ENCODE data around the gene KCNMA1.

Gene KCNMA1

DNA sequence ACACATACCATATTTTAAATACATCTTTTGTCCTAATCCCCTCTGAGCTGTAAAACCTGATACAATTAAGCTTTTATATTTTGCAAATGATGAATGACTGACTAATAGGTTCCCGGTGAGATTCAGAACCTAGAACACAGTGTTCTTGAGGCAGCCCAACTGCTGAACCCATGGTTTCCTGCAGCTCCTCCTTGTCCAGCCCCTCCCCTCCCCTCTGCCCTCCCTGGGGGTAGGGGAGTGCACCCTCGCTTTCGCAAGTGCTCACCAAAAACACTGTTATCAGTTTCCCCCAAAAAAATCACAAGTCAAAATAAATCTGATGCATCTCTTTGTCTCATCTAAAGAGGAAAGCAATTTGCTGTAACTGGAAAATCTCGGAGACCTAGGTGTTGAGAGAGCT, 602.8 kb downstream of the KCNMA1 start:
- no peak for TF ChIP-seq GATA3 (IDR thresholded peaks at IDR 0.05; ENCODE audit: low read depth, low read length)
- TF ChIP-seq GATA2 (IDR thresholded peaks at IDR 0.05; ENCODE audit: low read depth, low read length), result no peak

DNA sequence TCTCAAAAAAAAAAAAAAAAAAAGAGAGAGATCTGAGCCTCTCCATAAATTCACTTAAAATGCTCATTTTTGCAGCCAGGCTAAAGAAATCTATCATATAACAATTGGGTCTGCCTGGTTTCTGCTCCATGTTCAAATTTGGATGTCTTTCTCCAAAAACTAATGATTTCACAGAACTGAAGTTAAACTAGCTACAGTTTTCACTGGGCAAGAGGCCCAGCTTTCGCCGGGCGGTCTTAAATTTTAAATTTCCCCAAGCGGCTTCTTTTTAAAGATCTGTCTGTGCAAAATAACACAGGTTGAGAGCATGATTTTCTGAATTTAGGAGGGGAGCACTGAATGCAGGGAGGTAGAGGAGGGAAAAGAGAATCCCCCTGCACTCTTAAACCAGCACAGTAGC, 603.4 kb downstream of the KCNMA1 start:
- TF ChIP-seq GATA3 (IDR thresholded peaks at IDR 0.05; ENCODE audit: low read depth, low read length), result no peak
- TF ChIP-seq GATA2 (IDR thresholded peaks at IDR 0.05; ENCODE audit: low read depth, low read length), result no peak

DNA sequence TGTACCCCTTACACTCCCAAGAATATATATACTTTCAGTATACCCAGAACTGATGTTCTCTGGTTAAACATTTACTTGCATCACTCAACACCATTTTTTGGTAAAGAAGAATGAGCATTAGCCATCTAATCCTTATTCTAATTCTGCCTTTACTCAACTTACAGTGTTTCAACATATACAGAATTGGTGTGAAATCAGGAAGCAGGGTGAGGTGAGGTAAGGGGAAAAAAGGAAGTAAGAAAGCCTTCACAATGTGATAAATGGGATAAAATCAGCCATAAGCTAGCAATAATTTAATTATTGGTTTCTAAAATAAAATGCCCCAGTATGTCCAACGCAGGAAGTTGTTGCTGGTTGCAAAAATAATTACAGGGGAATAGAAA, 605.4 kb downstream of the KCNMA1 start:
- no peak for TF ChIP-seq GATA3 (IDR thresholded peaks at IDR 0.05; ENCODE audit: low read depth, low read length)
- TF ChIP-seq GATA2 (IDR thresholded peaks at IDR 0.05; ENCODE audit: low read depth, low read length), result no peak

DNA sequence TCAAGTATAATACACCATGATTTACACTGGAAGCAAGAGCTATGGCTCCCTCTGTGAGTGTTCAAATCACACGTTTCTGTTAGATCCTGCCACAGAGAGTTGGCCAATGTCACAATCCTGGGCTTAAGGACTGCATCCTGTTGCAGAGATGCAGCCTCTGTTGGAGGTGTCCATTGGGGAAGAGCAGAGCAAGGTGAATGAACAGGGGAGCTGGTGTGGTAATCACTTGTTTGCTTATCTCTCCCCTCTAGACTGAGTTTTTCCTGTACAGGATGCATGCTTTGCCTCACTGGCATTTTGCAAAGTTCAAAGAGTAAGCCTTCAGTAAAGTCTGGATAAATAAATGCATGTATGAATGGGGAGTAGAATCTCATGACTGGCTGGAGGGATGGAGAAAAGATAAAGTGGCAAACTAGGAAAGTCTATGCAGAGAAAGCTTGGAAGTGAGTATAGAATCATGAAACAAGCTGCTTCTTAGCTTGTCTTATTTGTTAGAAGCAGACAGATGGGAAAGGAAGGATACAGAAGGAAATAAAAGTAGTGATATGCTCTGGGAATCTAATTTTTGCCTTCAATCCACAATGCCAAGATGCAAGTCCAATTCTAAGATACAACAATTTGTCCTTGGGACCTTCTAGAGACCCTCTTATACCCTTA, 605.9 kb downstream of the KCNMA1 start:
- TF ChIP-seq GATA2 (IDR thresholded peaks at IDR 0.05; ENCODE audit: low read depth, low read length) (no peak), GATA3 (IDR thresholded peaks at IDR 0.05; ENCODE audit: low read depth, low read length) (no peak)

DNA sequence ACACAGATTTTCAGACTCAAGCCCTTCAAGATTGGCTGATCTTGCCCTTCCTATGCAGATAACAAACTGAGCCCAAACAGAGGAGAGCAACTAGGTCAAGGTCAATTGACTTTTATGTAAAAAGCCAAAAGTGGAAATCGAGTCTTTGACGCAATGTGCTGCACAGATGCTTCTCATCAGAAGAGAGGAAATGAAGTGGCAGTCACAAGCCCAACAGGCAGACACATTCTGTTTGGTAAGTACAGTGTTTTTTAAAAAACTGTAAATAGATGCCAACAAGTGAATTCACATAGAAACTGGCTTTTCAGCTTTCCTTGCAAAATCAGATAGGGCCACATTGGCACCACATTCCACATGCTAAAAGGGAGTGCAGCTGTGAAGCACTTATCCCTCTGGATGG, 606.6 kb downstream of the KCNMA1 start:
- TF ChIP-seq GATA2 (IDR thresholded peaks at IDR 0.05; ENCODE audit: low read depth, low read length), result no peak
- TF ChIP-seq GATA3 (IDR thresholded peaks at IDR 0.05; ENCODE audit: low read depth, low read length), result no peak

DNA sequence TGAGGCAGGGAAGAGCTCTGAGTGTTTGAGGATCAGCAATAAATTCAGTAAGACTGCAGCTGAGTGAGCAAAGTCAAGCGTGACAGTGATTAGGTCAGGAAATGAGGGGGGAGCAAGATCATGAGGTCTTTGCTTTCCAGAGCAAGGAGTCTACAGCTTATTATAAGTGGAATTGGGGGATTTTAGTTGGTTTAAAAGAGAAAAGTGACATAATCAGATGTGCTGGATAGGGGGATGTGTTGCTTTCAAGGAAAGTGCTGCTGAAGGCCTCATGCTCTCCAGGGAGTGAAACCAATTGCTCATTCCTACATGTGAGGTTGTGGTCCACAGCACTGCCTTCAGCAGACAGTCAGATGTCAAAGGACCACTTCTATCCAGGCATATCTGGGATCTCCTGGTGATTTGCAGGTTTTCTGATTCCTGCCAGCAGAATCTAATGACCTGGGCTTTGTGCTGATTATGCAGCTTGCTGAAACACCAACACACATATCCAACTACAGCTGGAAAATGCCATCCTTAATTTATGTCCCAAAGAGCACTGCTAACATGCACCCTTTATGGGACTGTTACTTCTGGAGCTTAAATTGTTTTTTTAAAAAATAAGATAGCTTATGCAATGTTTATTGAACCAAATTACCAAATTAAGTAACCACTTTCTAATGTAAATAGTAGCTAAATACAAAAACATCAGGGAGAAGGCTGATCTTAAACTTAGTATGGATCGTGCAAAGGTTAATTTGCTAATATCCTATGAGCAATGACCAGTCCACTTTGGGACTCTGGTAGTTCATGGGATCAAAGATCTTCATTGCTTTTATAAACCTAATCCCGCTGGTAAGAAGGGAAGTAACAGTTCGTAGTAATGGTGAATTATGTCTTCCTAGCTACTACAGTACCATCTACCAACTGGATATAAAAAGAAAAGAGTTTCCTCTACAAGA, 607.6 kb downstream of the KCNMA1 start:
- TF ChIP-seq GATA3 (IDR thresholded peaks at IDR 0.05; ENCODE audit: low read depth, low read length), result no peak
- TF ChIP-seq GATA2 (IDR thresholded peaks at IDR 0.05; ENCODE audit: low read depth, low read length), result peak; percentile 22; the same call in 1 of the 2 replicates

DNA sequence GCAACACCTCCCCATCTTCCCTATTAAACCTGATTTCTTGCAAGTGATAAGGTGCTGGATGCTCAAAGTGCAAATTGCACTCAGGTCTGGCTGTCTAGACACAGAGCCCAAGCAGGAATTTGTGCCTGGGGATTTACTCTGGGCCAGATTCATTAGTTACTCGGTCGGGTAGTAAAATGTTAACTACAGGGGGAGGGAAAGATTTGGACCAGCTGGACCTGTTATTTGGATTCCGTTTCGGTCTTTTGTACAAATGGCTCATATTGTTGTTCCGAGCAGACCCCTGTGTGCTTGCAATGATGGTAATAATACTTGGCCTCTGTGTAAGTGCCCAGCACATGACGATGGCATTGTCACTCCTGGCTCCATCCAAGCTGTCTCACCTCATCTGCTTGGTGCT, 609.6 kb downstream of the KCNMA1 start:
- TF ChIP-seq GATA2 (IDR thresholded peaks at IDR 0.05; ENCODE audit: low read depth, low read length) (no peak), GATA3 (IDR thresholded peaks at IDR 0.05; ENCODE audit: low read depth, low read length) (no peak)

DNA sequence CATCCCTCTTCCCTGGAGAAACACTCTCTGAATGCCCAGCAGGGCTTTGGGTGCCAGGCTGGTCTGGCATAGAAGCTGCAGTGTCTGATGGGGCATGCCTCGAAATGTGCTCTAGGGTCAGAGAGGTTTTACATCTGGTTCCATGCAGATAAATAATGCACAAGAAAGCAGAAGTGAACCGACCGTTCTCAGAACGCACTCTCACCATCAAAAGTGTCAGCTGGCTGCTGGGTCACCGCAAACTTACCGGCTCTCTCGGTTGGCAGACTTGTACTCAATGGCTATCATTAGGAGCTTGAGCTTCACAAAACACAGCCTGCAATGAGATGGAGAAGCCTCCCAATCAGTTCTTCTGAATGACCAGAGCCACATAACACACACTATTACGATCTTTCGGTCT, 610.0 kb downstream of the KCNMA1 start:
- no peak for TF ChIP-seq GATA2 (IDR thresholded peaks at IDR 0.05; ENCODE audit: low read depth, low read length)
- TF ChIP-seq GATA3 (IDR thresholded peaks at IDR 0.05; ENCODE audit: low read depth, low read length), result no peak

DNA sequence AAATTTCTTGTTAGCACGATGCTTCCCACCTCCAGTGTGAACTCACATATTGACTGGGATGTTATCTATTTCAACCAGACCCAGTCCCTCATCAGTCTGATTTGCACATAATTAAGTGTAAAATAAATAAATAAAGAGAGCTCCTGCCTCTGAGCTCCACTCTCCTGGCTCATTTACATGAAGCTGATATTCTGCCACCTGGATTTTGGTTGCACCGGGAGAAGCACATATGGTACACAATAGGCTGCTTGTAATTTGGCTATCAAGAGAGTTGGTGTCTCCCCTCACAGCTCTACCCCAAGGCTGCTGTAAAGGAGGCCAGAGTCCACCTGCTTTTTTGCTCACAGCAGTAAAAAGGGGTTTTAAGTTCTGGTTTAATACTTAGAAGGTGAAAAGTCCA, 610.5 kb downstream of the KCNMA1 start:
- TF ChIP-seq GATA3 (IDR thresholded peaks at IDR 0.05; ENCODE audit: low read depth, low read length) (no peak), GATA2 (IDR thresholded peaks at IDR 0.05; ENCODE audit: low read depth, low read length) (no peak)

DNA sequence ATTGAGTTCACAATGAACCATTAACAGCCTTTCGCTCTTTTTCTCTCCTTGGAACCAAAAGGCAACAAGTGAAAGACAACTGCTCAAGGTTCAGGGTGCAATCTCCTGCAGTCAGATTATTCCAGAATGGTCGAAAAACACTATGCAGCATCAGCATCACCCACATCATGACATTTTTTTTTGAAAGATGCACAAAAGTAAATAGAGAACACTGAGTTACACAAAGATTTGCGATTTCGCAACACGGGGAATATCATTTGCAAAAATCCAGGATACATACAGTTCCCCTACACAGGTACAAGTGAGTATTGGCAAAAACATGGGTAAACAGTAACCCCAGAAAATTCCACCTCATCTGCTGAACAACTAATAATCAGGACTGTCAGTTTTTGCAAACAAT, 611.5 kb downstream of the KCNMA1 start:
- TF ChIP-seq GATA2 (IDR thresholded peaks at IDR 0.05; ENCODE audit: low read depth, low read length) (no peak), GATA3 (IDR thresholded peaks at IDR 0.05; ENCODE audit: low read depth, low read length) (no peak)

DNA sequence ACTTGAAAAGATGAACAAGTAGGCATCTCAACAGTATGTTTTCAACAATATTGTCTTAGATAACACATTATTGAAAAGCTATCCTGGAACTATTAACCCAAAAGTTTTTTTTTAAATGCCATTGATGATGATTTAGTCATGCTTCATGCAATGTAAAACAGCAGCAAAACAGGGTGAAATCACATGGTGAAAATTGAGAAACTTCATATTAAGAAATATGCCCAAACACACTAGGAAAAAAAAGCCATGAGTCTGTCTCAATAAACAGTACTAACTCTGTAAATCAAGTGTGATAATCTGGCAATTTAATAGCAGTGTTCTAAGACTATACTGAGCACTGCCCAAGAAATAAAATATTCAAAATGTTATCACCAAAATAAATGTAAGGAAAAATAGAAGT, 613.1 kb downstream of the KCNMA1 start:
- no peak for TF ChIP-seq GATA3 (IDR thresholded peaks at IDR 0.05; ENCODE audit: low read depth, low read length)
- no peak for TF ChIP-seq GATA2 (IDR thresholded peaks at IDR 0.05; ENCODE audit: low read depth, low read length)

DNA sequence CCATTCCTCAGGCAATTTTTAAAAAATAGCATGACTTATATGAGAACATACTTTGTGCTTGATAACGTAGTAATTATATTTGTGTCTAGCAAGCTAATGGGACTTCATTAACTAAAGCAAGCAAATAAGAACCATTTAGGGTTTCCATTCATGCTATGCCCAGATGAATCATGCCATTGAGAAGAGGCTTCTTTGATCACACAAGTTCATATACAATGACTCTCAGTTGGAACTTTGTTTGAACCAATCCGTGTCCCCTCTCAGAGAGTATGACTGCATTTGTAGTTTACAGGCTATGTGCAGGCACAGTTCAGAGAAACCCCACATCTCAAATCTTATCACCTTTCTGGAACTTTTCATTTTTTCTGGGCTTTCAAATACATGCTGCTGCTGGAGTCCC, 614.2 kb downstream of the KCNMA1 start:
- no peak for TF ChIP-seq GATA3 (IDR thresholded peaks at IDR 0.05; ENCODE audit: low read depth, low read length)
- TF ChIP-seq GATA2 (IDR thresholded peaks at IDR 0.05; ENCODE audit: low read depth, low read length), result no peak

DNA sequence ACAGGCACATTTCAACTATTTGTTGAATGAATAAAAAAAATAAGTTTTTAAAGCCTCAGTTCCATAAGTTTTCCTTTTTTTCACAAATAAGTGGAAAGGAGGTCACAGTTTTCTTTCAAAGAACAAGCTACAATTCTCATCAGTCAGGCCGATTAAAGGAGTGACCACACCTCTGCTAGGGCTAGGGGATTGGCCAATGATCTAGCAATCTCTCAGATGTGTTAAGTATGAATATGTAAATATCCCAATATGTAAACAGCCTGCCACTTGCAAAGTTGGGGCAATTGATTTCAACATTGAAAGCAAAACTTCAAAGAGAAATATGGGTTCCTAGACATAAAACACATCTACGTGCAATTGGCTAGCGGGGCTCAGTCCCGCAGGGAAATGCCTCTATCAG, 614.9 kb downstream of the KCNMA1 start:
- TF ChIP-seq GATA3 (IDR thresholded peaks at IDR 0.05; ENCODE audit: low read depth, low read length) (no peak), GATA2 (IDR thresholded peaks at IDR 0.05; ENCODE audit: low read depth, low read length) (no peak)

DNA sequence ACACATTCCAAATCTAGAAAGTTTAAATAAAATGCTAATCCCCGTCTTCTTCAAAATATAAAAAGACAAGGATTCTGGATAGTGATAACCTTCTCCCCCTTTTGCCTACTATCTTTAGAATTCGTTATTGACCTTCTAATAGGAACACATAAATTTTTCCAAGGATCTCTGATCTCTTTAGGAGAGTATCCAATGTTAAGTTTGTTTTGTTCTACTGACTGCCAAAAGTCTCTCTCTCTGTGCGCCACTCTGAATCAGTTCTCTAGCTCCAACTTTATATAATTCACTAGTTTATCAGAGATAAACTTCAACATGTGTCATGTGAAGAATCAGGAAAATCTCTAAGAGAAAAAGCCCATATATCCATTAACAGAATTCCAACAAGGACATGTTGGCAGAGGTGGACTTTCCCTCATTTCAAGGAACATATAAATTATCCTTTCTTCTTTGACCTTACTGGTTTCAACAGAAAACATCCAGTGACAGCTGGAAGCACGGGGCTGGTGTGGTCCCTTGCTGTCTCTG, 615.6 kb downstream of the KCNMA1 start:
- TF ChIP-seq GATA2 (IDR thresholded peaks at IDR 0.05; ENCODE audit: low read depth, low read length), result no peak
- no peak for TF ChIP-seq GATA3 (IDR thresholded peaks at IDR 0.05; ENCODE audit: low read depth, low read length)

All from SH-SY5Y (cell line).